Measurements from ENCODE around the gene LPCAT2. TPM values are rescaled to one million over a fixed set of nuclear protein-coding genes. Genes with fewer than 3 reads are reported as not detected.

LPCAT2 gene
- total RNA-seq, 2 experiments from 2014 or later: 0.16 TPM; not detected in 1

- Mint-ChIP-seq H3K4me3 (no peak overlapping the region), H3K4me1 (ENCODE audit: low read depth) (no peaks in the 10 kb centered on the region), H3K36me3 (ENCODE audit: low read depth) (no peaks in the 10 kb centered on the region), H3K27ac (no peak overlapping the region), H3K9me3 (no peaks in the 10 kb centered on the region), H3K27me3 (peaks cover 2% of the 10 kb centered on the region)
- intact Hi-C loops (cut with micrococcal nuclease): no loop called here
- POLR2A ChIA-PET: no interaction called here
- DNase-seq (no peak), ATAC-seq (no peak)
- TF ChIP-seq CTCF (IDR thresholded peaks at IDR 0.05): no peak
- CTCF ChIA-PET: interaction anchor here (0.7 to 1.3 kb wide), 3 partner anchors 24 to 79 kb away, joined by 3 read pairs; no protein-coding TSS in a partner anchor
Measured at GRCh38 chr16:55622272-55622671, 113.4 kb downstream of the LPCAT2 start.

- DNase-seq: no peak
- intact Hi-C loops (cut with micrococcal nuclease): no loop called here
- ChIA-PET POLR2A (no interaction called here), CTCF (interaction anchor here (1.1 to 1.3 kb wide), 2 partner anchors 23 to 79 kb away, joined by 3 read pairs; no protein-coding TSS in a partner anchor)
- Mint-ChIP-seq H3K4me1 (ENCODE audit: low read depth) (no peaks in the 10 kb centered on the region), H3K27ac (no peak overlapping the region), H3K36me3 (ENCODE audit: low read depth) (no peaks in the 10 kb centered on the region), H3K27me3 (peaks cover 1% of the 10 kb centered on the region), H3K4me3 (no peak overlapping the region), H3K9me3 (no peaks in the 10 kb centered on the region)
- ATAC-seq: no peak
- no peak for TF ChIP-seq CTCF (IDR thresholded peaks at IDR 0.05)
Measured at GRCh38 chr16:55622930-55623561, 114.2 kb downstream of the LPCAT2 start.

- no peak for ATAC-seq
Measured at GRCh38 chr16:55623640-55624039, 114.8 kb downstream of the LPCAT2 start.

GRCh38 chr16:55624696-55625095 is 115.8 kb downstream of the LPCAT2 start:
- POLR2A ChIA-PET: no interaction called here
- CTCF ChIA-PET: no interaction called here
- Mint-ChIP-seq H3K4me1 (ENCODE audit: low read depth) (no peaks in the 10 kb centered on the region), H3K36me3 (ENCODE audit: low read depth) (no peaks in the 10 kb centered on the region), H3K27me3 (no peaks in the 10 kb centered on the region), H3K9me3 (no peaks in the 10 kb centered on the region), H3K27ac (no peak overlapping the region), H3K4me3 (no peak overlapping the region)
- intact Hi-C loops (cut with micrococcal nuclease): no loop called here
- DNase-seq (no peak), ATAC-seq (no peak)
- TF ChIP-seq CTCF (IDR thresholded peaks at IDR 0.05): no peak

More at GRCh38 chr16:55623640-55624039, 114.8 kb downstream of the LPCAT2 start:
- no peak for TF ChIP-seq CTCF (IDR thresholded peaks at IDR 0.05)
- H3K27me3 Mint-ChIP-seq: peaks cover 1% of the 10 kb centered on the region
- no peak overlapping the region for H3K27ac Mint-ChIP-seq
- POLR2A ChIA-PET: no interaction called here
- CTCF ChIA-PET: no interaction called here
- DNase-seq: no peak
- no peak overlapping the region for H3K4me3 Mint-ChIP-seq
- intact Hi-C loops (cut with micrococcal nuclease): no loop called here
- H3K4me1 Mint-ChIP-seq (ENCODE audit: low read depth): no peaks in the 10 kb centered on the region
- H3K9me3 Mint-ChIP-seq: no peaks in the 10 kb centered on the region
- no peaks in the 10 kb centered on the region for H3K36me3 Mint-ChIP-seq (ENCODE audit: low read depth)

GRCh38 chr16:55625843-55626242 is 117.0 kb downstream of the LPCAT2 start:
- TF ChIP-seq CTCF (IDR thresholded peaks at IDR 0.05): no peak
- Mint-ChIP-seq H3K27me3 (no peaks in the 10 kb centered on the region), H3K36me3 (ENCODE audit: low read depth) (no peaks in the 10 kb centered on the region), H3K4me3 (no peak overlapping the region), H3K4me1 (ENCODE audit: low read depth) (no peaks in the 10 kb centered on the region), H3K9me3 (no peaks in the 10 kb centered on the region), H3K27ac (no peak overlapping the region)
- ATAC-seq (no peak), DNase-seq (no peak)
- POLR2A ChIA-PET: no interaction called here
- CTCF ChIA-PET: no interaction called here
- intact Hi-C loops (cut with micrococcal nuclease): no loop called here
